ENCODE results near the gene ADCY7.
"Not testable (repeated sequence)": the region's sequence is repeated elsewhere in the genome, so short reads cannot be mapped to it uniquely, and the experiment has no call there.

ADCY7 gene

DNA sequence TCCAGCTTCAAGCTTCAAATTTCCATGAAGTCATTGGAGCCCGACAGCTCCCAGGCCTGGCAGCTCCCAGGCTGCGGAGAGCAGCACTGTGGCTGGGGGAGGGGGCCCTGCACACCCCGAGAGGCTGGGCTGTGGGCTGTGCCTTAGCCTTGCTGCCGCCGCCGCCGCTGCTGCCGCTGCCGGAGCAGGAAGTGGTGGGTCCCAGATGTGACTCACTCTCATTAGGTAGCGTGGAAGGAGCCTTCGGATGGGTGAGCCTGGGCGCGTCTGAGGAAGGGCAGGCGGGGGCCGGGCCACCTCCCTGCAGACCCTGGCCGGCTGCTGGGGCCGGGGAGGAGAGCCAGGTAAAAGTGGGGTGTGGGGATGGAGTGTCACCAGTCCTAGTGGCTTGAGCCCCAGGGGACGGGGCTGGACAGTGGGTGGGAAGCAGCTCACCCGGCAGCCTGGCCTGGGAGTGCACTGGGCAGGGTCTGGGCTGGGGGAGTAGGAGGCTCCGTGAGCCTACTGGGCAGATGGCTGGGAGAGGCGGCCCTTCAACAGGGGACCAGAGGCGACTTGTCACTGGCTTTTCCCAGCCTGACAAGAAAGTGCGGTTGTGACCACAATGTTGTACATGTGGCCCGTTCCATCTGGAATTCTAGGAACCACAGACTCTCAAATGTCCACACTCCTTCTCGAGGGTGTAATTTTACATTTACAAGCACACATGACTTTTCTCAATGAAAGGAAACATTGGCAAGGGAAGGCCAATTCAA, at the start of gene ADCY7:
ADCY7 (plus strand) TSS at position 215 of the 755 bp plus-strand sequence. CDS start 21,629 bp downstream, outside the sequence.
- DNase-seq (ENCODE audit: low read depth): peak; percentile 74

DNA sequence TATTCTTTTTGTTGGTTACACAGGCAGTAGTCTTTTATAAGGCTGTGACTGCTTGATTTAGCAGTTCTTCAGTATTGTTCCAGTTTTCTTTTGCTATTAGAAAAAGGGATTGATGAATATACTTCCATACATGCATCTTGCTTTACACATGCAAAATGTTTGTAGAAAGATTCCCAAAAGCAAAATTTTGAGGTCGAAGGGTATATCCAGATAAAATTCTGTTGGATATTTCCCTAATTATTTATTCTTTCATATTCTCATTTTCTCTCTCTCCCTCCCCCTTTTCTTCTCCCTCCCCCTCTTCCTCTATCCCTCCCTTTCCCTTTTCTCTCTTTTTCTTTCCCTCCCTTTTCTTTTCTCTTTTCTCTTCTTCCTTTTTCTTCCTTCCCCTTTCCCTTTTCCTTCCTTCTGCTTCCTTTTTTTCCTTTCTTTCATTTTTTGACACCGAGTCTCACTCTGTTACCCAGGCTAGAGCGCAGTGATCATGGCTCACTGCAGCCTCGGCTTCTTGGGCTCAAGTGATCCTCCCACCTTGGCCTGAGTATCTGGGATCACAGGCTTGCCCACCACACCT, 46.9 kb upstream of the ADCY7 start:
- DNase-seq (ENCODE audit: low read depth): no peak

DNA sequence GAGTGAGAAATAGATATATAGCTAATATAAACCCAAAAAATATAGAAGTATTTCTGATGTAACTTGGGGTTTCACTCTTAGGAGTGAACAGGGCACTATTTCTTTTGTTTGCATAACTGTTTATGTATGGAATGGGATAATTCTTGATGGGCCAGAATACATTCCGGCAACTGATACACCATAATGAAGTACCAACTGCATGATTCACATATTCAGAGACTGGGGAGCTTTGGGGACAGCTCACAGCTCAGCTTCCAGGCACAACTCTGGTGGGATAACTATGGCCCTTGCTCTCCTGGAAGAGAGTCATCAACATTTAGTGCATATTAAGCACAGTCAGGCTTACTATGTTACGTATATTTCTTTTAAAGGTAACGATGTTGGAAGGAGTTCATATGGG, 42.1 kb upstream of the ADCY7 start:
- DNase-seq (ENCODE audit: low read depth): no peak

DNA sequence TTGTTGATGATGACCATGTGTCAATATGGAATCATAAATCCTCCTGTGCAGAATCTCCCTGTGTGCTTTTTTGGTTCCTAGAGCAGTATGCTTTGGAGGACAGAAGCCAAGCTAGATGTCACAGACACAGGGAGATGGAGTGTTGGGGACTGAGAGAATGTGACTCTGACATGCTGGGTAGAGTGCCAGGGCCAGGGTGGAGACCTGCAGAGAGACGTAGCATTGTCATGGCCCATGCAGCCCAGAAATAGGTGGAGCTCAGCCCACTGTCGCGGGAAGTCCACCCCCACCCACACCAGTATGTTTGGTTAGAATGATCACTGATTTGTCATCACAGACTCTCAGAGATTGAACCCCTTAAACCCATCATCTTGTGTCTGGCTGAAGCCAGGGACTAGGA, 39.2 kb upstream of the ADCY7 start:
- no peak for DNase-seq (ENCODE audit: low read depth)

DNA sequence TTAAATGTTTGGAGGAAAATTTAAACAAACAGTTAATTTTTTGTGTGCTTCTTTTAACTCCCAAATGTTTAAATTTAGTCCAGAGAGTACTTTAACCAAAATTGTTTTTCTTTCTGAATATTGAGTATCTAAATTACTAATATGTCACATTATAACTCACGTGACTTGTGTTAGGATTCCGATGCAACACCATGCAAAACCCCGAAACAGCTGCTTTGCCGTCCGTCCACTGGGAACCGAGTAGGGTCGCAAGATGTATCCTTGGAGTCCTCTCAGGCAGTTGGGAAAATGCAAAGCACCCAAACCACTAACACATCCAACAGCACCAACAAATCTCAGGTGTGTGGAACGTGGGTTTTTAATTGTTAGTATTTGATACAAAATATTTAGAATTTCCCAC, 38.7 kb upstream of the ADCY7 start:
- DNase-seq (ENCODE audit: low read depth): no peak

DNA sequence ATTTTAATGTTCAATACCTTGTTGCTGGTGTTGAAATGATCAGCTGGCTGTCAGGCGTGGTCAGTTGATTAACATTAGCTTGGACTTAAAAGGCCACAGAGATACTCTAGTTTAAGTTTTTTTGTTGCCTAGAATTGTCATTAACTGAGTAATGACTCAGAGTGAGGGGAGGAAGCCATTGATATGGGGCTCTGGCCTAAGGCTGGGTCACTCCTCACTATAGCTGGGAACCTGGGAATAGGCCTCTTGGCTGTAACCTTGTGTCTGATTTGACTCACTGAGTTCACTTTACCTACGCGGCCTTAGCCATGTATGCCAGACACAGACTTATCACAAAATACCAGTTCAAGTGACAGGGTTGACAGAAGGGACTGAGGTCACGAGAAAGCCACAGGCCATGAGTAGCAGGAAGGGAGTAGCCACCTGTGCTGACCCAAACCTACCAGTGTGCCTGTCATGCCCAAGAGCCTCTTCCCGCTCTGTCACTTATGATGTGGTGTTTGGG, 37.9 kb upstream of the ADCY7 start:
- no peak for DNase-seq (ENCODE audit: low read depth)

DNA sequence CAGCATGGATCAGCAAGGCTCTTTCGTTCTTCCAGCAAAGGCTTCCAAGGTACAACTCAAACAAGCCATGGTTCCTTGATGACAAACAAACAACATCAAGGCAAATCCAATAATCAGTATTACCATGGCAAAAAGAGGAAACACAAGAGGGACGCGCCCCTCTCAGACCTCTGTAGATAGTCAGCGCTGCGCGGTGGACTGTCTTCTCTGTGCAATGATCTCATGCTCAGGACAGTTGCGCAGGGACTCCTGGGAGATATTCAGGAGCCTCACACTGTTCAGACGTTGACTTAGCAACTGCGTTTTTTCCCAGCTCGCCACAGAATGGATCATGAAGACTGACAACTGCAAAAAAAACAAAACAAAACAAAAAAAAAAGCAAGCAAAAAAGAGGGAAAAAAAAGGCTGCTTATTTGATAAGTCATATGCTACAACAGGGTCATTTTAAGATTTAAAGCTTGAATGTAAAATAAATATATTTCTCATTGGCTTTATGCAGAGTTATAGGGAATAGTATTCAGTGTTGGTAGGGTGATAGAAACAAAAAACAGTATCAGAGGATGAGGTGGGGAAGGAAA, 37.1 kb upstream of the ADCY7 start:
- DNase-seq (ENCODE audit: low read depth): no peak

DNA sequence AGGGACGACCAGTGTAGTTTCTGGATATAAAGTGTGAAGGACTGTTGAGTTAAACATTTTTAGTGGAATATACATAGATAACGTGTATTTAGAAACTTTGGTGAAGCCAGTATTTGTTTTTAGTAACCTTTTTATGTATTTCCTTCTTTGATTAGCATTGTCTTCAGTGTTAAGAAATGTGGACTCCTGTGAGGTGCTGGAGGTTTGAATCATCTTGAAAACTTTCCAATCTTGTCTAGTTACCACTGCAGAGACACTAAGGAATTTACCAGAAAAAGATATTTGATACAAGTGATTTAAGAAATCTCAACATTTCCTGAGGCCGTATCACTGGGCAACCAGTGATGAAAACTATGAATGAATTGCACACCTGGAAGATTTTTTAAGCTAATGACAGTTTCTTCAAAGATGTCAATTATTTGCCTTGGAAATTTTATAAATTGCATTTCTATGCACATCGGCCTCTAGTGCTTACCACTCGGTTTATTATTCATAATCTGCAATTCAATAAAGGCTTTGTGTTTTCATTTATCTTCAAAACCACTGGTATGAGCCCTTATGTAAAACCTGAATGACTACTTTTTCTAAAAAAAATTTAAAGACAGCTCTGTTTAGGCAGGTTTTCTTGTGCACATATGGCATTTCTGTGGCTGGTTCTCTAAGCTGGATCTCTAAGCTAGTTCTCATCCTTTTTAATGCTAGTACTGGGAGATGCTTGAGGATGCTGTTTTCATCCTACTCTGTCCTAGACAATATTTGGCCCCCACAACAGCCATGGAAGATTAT, 31.4 kb upstream of the ADCY7 start:
- no peak for DNase-seq (ENCODE audit: low read depth)

DNA sequence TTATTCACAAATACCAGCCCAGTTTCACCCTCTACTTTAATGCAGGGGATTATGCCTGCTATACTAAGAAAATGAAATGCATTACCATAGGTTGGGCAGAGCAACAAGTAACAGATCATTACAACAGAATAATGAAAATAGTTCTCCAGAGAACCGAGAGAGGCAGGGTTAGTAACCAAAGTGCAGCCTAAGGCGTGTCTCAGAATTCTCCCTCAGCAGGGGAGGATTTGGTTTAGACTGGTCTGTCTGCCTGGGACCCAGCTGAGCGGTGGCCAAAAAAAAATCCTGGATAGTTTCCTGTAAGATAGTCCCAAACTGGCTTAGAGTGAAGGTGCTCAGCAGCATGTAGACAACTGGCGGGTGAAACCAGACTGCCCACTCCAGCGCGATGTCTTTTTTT, 30.8 kb upstream of the ADCY7 start:
- no peak for DNase-seq (ENCODE audit: low read depth)

DNA sequence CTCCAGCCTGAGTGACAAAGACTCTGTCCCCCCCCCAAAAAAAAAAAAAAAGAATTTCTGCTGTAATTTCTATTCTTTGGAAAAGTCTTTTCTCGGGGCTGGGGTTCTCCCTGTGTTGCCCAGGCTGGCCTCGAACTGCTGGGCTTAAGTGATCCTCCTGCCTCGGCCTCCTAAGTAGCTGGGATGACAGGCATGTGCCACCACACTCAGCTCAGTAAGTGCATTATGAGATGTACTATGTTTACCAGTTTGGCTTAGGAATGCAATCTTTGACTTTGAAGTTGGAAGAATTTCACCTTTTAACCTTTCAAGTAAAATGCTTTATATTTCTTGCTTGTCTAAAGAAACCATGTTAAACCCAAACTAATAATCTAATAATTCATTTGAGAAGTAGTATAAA, 28.0 kb upstream of the ADCY7 start:
- DNase-seq (ENCODE audit: low read depth): no peak

DNA sequence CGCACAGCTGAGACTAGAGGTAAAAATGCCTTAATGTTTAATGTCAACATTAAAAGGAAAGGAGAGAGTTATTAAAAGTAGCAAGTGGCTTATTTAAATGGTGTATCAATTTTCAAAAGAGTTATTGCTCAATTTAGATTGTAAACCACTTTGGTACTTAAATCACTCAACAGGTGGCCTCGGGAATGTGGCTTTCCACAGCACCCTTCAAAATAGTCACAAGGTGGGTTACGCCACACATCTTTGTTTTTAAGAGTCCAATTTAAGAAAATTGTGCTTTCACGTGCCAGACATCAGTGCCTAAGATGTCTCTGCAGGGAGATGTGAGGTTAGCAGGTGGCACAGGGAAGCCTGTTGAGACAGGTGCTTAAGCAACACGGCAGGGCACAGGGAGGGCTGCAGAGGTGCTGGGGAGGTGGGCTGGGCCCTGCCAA, 27.5 kb upstream of the ADCY7 start:
- DNase-seq (ENCODE audit: low read depth): no peak

DNA sequence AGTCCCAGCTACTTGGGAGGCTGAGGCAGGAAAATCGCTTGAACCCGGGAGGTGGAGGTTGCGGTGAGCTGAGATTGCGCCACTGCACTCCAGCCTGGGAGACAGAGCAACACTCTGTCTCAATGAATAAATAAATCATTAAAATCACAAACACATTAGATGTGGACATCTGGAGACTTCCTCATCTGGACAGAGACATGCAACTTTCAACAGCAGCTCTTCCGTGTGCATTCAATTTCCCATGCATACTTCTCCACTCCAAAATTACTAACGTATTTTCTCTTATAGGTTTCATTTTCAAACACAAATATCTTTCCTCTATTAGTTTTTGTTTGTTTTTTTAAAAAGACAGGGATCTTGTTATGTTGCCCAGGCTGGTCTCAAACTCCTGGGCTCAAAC, 23.3 kb upstream of the ADCY7 start:
- not testable (repeated sequence) for DNase-seq (ENCODE audit: low read depth)

DNA sequence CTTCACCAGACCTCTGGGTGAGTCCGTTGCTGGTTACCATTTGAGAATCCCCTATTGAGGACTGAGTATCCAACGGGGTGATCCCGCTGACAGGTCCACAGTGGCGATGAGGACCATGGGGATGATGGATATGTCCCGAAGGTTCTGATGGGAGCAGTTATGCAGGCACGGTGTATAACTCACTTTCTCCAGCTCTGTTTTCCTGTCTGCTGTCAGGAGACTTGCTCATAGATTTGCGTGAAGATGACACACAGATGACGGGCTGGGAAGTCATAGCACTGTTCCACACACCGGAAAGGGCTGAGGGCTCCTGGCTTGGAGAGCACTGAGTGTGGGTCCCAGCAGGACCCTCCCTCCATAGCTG, 22.2 kb upstream of the ADCY7 start:
- no peak for DNase-seq (ENCODE audit: low read depth)

DNA sequence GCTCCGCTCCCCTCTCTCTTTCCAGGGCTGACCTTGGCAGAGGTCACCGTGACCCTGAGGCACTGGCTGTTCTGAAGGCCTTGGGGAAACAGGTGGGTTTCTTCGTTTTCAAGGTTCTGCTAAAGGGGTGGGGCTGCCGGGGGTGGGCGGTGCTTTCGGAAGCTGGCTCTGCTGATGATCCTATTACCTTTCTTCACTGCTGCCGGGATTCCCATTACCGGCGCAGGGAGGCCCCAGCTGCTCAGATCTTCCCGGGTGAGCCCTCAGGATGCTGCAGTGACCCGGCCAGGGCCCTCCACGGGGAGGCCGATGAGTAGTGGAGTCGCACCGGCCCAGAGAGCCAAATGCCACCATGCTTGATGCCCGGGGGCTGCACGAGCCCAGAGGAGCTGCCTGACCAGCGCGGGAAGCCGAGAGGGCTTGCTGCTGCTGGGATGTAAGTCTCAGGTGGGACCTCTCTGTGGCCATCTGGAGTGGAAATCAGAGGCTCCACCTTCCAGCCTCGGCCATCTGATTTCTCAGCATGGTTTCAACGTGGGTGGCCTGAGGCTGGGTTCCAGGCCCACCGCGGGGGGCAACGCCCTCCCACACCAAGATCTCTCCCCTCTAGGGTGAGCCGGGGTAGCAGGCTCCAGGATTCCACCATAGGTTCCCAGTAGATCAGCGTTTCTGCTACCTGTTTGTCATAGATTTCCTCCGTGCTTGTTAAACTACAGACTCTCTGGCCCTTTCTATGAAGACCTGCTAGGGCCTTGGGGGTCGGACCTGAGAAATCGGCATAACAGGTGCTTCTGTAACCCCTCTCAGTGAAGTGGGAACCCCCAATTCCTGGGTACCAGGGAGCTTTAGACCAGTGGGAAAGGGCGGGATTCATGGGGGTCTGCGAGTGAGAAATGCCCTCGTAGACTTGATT, 21.6 kb upstream of the ADCY7 start:
- no peak for DNase-seq (ENCODE audit: low read depth)

DNA sequence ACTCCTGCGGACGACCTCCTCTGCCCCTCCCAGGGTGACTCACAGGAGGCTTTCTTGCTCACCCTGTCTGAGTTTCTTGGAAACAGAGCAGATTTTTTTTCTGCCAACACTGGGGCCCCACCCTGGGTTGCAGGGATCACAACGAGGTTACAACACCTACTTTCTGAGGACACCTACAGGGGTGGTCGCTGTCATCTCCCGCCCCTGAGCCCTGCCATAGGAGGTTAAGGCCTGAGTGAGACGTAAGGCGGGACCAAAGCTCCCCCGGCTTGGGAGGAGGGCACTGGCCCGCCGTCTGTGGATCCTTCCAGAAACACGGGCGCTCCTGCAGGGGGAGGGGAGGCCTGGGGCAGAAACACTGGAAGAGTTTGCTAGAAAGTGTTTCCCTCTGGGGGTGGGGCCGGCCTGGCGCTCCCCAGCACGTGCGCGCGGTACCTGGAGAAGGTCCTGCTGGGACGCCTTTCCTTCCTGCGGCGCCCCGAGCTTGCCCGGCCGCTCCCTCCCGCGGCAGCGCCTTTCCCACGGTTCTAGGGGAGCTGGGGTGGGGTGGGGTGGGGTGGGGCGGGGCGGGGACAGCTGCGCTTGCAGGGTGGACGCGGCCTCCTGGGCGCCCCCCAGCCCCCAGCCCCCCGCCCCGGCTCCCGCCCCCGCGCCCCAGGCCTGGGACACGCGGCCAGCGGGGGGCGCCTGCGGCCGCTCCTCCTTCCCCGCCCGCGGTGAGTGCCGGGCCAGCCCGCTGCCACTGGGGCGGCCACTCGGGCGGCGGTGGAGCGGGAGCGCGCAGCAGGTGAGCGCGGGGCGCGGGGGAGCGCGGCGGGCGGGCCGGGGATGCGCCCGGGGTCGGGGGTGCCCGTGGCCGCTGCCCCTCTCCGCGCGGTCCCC, 20.7 kb upstream of the ADCY7 start:
- peak; percentile 51 for DNase-seq (ENCODE audit: low read depth)

DNA sequence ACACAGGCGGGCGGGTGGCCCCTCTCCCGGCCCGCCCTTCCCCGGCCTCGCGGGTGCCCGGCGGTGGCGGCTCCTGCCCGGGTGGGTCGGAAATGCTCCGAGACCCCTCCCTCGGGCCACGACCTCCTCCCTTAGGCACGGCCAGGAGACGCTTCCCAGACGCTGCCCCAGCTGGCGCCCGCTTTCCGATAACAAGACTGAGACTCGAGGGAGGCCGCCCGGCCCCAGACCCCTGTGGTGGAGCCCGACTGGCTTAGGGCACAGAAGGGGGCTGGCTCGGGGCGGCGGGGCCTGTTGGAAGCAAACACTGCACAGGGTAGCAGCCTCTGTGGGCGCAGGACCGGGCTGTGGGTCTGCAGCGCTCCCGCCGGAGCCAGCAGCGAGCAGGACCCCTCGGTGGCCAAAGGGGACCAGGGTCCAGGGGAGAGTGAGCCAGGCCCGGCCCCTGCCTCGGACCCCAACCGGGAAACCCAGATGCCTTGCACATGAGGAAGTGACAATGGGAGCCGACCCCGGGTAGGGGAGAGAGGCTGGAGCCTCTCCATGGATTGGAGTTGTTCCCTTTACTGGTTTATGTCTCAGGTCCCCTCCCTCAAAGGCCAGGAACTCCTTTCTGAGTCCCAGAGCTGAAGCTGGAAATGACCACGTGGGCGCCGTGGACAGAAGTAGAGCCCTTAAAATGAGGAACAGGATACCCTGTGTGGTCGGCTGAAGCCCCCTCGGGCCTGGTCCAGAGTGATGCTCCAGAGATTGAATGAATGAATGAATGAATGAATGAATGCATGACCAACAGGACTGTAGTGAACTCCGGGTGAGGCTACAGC, 19.8 kb upstream of the ADCY7 start:
- no peak for DNase-seq (ENCODE audit: low read depth)

DNA sequence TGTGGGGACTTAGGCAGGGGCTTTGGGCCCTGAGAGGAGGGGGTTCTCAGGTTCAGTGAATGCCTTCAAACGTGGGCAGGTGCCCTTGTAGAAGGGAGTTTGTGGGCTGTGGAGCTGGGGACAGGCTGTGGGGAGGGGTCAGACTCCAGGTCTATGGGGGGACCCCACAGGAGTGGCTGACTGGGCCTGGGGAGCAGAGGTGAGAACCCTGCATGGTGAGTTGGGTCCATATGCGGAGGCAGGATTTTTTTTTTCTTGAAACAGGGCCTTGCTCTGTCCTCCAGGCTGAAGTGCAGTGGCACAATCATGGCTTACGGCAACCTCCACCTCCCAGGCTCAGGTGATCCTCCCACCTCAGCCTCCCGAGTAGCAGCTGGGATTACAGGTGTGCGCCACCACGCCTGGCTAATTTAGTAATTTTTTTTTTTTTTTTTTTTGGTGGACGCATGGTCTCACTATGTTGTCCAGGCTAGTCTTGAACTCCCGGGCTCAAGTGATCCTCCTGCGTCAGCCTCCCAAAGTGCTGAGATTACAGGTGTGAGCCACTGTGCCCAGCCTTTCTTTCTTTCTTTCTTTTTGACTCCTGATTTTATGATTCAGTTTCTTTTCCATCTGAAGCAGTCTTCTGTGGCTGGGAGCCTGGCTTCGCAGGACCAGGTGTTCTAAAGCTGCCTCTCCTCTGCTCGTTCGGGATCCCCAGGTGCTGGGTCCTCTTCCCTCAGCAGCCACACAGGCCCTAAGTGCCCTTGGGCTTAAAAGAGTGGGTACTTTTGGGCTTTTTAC, 19.0 kb upstream of the ADCY7 start:
- DNase-seq (ENCODE audit: low read depth): no peak

DNA sequence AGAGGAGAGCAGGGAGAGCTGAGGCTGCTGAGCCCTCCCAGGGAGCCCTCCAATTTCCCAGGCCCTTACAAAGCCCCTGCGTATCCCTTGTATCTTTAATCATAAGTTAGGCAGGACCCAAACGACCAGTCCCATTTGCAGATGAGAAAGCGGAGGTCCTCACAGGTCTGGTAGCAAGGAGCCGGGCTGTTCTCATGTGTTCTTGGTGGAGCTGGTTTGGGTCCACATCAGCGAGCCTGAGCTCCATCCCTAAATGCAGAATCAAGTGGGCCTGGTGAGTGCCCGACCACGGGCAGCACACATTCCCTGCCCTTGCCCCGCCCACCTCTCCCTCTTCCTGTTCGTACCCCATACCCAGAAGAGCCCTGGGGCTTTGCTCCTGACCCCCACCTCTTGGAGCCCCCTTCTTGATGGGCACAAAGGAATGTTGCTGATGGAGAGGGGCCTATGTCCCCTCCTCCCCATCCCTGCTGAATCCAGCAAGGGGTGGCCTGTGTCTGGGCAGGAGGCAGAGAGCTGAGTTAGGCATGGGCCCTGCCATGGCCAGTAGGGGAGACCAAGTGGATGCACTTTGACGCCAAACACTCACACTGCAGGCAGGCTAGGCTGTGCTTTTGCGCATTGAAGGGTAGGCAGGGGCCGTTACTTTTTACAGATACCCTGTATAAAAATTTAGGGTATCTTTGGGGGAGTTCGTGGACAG, 18.3 kb upstream of the ADCY7 start:
- no peak for DNase-seq (ENCODE audit: low read depth)
